HCEC 1CT (cell line): ENCODE measurements around the gene BRK1.
"Not testable (repeated sequence)": the region's sequence is repeated elsewhere in the genome, so short reads cannot be mapped to it uniquely, and the experiment has no call there.

Experiments
- DNase-seq: peaks from one replicate; pipeline ENCODE4 v3.0.0-alpha.2; 2017

BRK1 gene

DNA sequence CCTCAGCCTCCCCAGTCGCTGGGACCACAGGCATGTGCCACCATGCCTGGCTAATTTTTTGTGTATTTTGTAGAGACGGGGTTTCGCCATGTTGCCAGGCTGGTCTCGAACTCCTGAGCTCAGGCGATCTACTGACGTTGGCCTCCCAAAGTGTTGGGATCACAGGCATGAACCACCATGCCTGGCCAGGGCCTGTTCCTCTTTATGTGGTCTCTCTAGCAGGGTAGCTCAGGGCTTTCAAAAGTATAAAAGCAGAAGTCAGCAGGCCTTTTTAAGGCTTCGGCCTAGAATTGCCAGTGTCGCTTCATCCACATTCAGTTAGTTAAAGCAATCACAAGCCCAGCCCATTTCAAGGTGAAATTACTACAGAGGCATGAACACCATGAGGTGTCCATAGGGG, 33.8 kb downstream of the BRK1 start:
- no peak for DNase-seq

DNA sequence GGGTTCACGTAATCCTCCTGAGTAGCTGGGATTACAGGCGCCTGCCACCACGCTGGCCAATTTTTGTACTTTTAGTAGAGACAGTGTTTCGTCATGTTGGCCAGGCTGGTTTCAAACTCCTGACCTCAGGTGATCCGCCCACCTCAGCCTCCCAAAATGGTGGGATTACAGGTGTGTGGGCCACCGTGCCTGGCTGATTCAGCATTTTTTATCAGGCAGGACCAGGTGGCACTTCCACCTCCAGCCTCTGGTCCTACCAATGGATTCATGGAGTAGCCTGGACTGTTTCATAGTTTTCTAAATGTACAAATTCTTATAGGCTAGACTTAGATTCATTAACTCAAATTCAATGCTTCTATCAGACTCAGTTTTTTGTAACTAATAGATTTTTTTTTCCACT, 35.5 kb downstream of the BRK1 start:
- DNase-seq: no peak

DNA sequence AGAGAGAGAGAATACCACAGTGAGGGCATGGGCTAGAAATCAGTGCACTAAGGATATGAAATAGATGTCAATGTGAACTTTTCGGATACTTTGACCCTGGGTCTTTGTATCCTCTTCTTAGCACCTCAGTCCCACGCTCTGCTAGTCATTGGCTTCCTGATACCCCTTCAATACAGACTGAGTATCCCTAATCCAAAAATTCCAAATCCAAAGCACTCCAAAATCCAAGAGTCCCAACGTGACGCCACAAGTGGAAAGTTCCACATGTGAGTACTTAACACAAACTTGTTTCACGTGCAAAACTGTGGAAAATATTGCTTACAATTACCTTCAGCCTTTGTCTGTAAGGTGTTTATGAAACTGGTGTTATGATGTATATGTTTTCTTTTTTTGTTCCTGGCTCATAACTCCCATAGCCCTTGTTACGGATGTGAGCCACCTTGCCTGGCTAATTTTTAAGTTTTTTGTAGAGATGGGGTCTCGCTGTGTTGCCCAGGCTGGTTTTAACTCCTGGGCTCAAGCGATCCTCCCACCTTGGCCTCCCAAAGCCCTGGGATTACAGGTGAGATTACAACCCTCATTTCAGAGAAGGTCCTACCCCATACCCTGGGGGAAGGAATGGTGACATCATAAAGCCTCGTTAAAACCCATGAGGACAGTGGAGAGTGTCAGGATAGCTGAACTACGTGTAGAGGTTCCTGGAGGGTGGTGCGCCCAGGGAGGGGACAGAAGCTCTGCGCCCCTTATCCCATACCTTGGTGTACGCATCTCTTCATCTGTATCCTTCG, 39.1 kb downstream of the BRK1 start:
- DNase-seq: no peak

DNA sequence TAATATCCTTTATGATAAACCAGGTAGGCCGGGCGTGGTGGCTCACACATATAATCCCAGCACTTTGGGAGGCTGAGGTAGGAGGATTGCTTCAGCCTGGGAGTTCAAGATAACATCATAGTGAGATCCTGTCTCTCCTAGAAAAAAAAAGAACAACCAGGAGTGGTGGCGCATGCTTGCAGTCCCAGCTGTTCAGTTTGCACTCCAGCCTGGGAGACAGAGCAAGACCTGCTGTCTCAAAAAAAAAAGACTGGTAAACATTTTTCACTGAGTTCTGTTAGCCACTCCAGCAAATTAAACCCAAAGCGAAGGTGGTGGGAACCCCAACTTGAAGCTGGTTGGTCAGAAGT, 39.6 kb downstream of the BRK1 start:
- no peak for DNase-seq

DNA sequence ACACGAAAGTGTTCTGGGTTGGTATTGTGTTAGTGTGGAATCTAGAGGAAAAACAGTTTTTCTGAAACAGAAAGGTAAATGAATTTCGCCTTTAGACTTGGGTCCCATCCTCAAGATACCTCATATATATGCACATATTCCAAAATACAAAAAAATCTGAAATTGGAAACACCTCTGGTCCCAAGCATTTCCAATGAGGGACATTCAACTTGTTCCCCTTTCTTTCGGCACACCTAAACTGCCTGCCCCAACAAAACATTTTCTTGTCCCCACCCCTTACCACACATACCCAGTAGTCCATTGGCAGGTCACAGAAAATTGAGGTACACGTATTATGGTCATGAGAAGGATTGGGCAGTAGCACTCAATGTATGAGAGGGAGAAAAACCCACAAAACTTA, 40.2 kb downstream of the BRK1 start:
- DNase-seq: no peak

DNA sequence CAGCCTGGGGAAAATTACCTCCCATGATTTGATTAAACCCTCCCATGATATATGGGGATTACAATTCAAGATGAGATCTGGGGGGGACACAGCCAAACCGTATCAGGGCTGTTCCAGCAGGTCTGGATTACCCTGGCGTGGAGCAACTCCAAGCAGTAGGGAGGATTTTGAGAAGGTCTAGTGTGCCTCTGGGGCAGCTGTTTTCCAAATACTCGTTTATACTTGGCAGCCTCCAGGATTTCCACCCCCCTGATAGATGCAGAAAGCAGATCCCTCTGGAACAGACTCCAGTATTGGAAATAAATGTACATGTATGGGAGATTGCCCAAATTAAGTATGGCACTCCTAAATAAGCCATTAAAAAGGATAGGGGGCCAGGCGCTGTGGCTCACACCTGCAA, 41.6 kb downstream of the BRK1 start:
- no peak for DNase-seq

DNA sequence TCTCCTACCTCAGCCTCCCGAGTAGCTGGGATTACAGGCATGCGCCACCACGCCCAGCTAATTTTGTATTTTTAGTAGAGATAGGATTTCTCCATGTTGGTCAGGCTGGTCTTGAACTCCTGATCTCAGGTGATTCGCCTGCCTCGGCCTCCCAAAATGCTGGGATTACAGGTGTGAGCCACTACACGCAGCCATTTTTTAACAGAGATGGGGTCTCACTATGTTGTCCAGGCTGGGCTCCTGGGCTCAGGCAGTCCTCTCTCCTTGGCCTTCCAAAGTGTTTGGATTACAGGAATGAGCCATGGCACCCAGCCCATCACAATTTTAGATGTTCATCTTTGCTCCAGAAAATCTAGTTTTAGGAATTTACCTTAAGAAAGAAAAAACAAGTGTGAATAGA, 43.1 kb downstream of the BRK1 start:
- not testable (repeated sequence) for DNase-seq

DNA sequence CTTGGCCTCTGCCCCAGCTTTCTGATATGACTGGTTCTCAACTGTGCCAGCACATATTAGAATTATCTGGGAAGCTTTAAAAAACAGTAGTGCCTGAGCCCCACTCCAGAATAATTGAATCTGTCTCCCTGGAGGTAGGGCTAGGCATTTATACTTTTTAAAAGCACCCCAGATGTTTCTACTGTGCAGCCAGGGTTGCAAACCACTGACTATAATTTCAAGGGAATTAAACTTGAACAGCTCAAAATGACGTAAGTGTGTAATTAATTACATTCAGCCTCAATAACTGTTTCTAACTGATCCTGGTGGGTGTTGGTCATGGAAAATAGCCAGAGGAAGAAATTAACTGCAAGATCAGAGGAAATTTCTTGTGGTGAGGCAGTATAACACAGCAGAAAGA, 44.9 kb downstream of the BRK1 start:
- DNase-seq: no peak

DNA sequence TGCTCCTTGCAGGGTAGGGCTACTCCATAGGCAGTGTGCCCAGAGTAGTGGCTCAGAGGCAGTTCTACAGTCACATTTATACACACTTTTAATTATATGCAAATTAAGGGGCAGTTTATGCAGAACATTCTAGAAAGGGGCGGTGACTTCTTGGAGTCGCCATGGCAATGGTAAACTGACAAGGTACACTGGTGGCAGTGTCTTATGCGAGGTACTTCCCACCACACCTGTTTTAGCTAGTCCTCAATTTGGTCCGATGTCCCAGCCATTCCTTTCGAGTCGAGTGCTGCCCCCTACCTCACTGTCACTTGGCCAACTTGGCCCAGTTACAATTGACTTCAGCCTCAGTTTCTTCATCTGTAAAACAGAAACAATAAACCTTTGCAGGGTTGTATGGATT, 45.5 kb downstream of the BRK1 start:
- DNase-seq: no peak

DNA sequence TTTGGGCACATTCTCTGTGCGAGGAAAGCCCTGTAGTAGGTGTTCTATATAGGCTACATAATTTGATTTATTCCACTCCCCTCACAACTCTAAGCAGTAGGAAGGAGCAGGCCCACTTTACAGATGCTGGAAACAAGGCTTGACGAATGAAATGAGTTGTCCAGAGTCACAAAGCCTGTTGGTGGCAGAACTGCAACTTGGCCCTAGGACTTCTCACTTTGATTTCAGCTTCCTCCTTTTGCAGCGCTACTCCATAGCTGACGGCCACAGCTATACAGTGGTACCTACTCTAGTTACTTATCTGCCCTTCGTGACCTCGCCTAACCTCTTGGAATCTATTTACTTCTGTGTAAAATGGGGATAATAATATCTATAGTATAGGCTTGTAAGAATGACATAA, 46.7 kb downstream of the BRK1 start:
- DNase-seq: no peak

DNA sequence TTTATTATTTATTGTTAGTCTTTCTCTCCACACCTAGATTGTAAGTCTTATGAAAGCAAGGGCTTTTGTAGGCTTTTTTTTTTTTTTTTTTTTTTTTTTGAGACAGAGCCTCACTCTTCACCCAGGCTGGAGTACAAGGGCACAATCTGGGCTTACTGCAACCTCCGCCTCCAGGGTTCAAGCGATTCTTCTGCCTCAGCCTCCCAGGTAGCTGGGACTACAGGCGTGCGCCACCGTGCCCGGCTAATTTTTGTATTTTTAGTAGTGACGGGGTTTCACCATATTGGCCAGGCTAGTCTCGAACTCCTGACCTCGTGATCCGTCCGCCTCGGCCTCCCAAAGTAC, 48.7 kb downstream of the BRK1 start:
- not testable (repeated sequence) for DNase-seq

DNA sequence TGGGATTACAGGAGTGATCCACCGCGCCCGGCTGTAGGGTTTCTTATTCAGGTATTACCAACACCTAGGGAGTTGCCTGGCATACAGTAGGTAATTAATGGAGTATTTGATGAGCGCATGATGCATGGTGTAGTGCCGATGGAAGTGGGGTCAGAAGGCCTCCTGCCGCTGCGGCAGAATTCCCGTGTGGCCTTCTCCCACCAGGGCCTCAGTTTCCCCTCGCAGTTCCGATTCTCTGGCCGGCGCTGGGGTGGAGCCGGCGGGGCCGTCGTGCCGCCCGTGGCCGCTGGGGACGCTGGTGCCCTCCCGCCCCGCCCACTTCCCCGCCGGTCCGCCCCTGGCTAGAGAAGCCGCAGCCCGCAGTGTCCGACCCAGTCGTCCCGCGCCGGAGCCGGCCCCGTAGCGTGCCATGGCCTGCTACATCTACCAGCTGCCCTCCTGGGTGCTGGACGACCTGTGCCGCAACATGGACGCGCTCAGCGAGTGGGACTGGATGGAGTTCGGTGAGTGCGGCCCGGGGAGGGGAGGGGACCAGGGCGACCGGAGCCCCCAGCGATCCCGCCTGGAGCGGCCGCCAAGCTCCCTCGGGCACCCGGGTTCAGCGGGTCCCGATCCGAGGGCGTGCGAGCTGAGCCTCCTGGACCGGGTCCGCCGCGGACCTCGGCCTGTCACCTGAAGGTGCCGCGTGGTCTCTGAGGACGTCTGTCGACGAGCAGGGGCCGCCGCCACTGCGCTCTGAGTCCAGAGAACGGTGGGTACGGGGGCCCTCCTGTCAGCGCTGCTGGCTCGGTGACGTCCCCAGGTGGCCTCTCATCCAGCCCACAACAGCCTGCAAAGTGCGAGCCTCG, 49.3 kb downstream of the BRK1 start, which contains the start of gene IRAK2:
Gene IRAK2 (plus strand): TSS at position 374 of the 848 bp plus-strand sequence. CDS start 36 bp downstream, at position 410.
- peak; percentile 53 for DNase-seq

DNA sequence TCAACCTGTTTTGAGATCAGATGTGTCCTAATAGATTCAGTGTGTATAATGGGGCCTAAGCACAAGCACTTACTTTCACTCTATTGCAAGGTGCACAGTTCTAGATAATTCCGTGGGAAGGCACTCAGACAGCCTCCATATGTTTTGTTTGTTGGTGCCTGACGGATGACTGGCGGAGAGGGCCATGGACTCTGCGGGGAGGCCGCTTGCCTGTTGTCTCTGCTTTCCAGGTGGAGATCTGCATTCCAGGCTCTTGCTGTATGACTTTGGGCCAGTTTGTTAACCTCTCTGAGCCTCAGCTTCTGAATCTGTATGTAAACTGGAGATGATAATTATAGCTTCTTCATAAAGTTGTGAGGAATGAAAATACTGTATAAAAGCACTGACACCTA, 50.7 kb downstream of the BRK1 start:
- DNase-seq: no peak

DNA sequence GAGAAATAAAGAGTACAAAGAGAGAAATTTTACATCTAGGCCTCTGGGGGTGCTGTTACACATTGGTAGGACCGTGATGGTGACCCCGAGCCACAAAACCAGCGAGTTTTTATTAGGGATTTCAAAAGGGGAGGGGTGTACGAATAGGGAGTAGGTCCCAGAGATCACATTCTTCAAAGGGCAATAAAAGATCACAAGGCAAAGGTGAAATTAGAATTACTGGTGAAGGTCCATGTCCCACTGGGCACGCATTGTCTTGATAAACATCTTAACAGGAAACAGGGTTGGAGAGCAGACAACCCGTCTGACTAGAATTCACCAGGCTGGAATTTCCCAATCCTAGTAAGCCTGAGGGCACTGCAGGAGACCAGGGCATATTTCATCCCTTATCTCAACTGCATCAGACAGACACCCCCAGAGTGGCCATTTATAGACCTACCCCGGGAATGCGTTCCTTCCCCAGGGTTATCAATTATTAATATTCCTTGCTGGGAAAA, 53.6 kb downstream of the BRK1 start:
- DNase-seq: no peak

DNA sequence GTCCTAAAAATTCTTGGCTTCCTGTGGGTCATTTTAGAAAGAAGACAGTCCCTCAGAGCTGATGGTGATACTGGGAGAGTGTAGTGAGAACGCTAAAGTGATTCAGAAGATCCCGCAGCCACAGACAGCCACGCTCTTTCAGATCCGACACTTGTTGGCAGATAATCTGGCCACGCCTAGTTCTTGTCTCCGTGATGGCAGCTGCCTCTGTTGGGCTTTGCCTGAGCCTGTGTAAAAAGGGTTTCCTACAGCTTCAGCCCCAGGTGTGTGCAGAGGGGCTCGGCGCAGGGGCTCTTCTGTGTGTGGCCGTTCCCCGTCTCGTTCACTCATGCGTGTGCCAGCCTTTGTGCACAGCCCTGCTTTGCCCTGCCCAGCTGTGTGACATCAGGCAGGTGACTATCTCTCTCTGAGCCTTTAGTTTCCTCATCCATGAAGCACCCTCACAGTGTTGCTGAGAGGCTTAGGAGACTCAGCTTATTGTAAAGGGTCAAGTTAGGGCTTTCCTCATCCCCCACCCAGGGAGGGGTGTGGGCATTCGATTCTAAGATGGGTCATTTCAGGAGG, 55.5 kb downstream of the BRK1 start:
- no peak for DNase-seq

DNA sequence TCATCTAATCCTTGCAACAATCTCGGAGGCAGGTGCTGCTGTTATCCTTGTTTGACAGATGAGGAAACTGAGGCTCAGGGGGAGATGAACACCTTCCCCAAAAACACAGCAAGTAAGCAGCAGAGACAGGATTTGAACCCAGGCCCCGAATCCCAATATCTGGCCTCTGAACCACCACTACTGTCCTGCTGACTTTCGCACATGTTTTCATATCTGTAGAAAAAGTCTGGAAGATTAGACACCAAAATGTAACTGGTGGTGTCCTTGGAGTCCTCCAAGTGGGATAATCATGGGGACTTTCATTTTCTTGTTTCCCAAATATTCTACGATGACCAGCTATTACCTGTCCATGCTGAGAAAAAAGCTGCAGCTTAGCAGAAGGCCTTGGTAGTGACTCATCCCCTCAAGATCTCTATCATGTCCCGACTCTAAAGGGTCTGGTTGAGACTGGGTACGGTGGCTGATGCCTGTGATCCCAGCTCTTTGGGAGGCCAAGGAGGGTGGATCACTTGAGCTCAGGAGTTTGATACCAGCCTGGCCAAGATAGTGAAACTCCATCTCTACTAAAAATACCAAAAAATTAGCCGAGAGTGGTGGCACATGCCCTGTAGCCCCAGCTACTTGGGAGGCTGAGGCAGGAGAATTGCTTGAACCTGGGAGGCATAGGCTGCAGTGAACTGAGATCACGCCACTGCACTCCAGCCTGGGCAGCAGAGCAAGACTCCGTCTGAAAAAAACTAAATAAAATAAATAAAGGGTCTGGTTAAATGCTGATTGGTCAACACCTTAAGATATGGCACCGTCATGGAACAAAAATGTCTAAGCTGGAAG, 57.8 kb downstream of the BRK1 start:
- DNase-seq: peak; percentile 33

DNA sequence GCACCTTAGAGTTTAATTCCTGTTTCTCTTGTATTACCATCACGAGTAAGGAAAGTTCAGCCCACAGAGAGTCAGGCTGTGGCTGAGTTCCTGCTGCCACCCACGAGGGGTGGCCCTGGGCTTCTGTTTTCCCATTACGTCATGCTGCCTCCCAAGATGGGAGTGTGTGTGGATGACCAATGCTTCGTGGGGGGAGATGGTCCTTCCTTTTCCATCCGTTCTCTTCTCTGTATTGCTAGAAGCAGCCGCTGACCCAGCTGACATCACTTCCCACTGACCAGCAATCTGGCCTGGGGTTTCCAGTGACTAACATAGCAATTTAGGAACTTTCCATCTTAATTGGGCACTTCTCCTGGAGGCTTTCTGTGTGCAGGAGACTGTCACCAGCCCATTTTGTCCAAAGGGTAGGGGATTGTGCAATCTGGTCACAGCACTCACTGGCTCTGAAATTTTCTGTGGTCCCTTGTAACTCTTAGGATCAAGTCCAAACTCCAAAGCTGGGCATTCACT, 58.5 kb downstream of the BRK1 start:
- DNase-seq: peak; percentile 97

DNA sequence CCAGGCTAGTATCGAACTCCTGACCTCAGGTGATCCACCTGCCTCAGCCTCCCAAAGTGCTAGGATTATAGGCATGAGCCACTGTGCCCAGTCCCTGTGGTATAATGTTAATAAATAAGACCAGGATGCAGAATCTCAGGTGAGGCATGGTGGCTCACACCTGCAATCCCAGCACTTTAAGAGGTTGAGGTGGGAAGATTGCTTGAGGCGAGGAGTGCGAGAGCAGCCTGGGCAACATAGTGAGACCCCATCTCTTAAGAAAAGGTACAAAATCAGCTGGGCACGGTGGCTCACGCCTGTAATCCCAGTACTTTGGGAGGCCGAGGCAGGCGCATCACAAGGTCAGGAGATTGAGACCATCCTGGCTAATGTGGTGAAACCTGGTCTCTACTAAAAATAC, 59.9 kb downstream of the BRK1 start:
- not testable (repeated sequence) for DNase-seq

DNA sequence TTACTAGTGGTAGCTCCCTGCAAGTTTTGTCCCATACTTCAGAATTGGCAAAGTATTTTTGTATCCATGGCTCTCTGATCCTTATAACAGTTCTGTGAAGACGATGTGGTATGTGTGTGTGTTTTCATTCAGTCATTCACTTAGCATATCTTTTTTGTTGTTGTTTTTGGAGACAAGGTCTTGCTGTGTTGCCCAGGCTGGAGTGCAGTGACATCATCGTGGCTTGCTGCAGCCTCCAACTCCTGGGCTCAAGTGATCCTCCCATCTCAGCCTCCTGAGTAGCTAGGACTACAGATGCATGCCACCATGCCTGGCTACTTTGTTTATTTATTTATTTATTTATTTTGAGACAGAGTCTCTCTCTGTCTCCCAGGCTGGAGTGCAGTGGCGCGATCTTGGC, 60.7 kb downstream of the BRK1 start:
- DNase-seq: not testable (repeated sequence)
